Fibroblast of the aortic adventitia (primary cell): ENCODE measurements around the gene ABHD2. TPM values are rescaled to one million over a fixed set of nuclear protein-coding genes. Genes with fewer than 3 reads are reported as not detected.
A peak's percentile ranks its signal among the peaks of the same experiment; 100 is the strongest.
"Not testable (repeated sequence)": the region's sequence is repeated elsewhere in the genome, so short reads cannot be mapped to it uniquely, and the experiment has no call there.

ENCODE experiments used
- DNase-seq: peaks from one replicate; pipeline ENCODE4 v3.0.0-alpha.2; 2010; ENCODE audit warnings: low read depth
- H3K4me3 ChIP-seq: 2 replicates; pipeline ENCODE4 v1.5.1; 2011; ENCODE audit warnings: low read depth, mild to moderate bottlenecking, control low read depth, low read length, moderate library complexity
- CTCF ChIP-seq: IDR thresholded peaks from 2 replicates; pipeline ENCODE4 v1.5.1; 2011; ENCODE audit warnings: mild to moderate bottlenecking, low read length, control low read depth, inconsistent platforms; ENCODE audit not compliant: insufficient read depth
- total RNA-seq: library from RNA; depleted of rRNA; stranded (reverse); fragments of >200 nt; gene quantifications from 2 replicates; pipeline ENCODE4 v1.2.3, GENCODE V29; 2012; ENCODE audit warnings: low replicate concordance

ABHD2 gene
- total RNA-seq, 1 donor, result 100 TPM

GRCh38 chr15:89221543-89221942, 133.3 kb downstream of the ABHD2 start, which contains the start of gene RLBP1:
Gene RLBP1, minus strand, starts transcription at chr15:89221579. Its CDS starts 2,604 bp downstream, at chr15:89218975.
- DNase-seq, result no peak
- H3K4me3 ChIP-seq, result no peak within 1 kb of the TSS
- TF ChIP-seq CTCF, result no peak

- TF ChIP-seq CTCF, result no peak
- DNase-seq, result no peak
- H3K4me3 ChIP-seq, result no peak overlapping the region
Measured at GRCh38 chr15:89225588-89225987, 137.3 kb downstream of the ABHD2 start.

GRCh38 chr15:89226359-89227221, 138.3 kb downstream of the ABHD2 start:
- DNase-seq, result no peak
- TF ChIP-seq CTCF, result no peak
- no peak overlapping the region for H3K4me3 ChIP-seq

- no peak overlapping the region for H3K4me3 ChIP-seq
- no peak for TF ChIP-seq CTCF
- no peak for DNase-seq
Measured at GRCh38 chr15:89227425-89227824, 139.2 kb downstream of the ABHD2 start.

- DNase-seq, result no peak
- TF ChIP-seq CTCF, result peak; percentile 40
- H3K4me3 ChIP-seq, result no peak overlapping the region
Measured at GRCh38 chr15:89230277-89230676, 142.0 kb downstream of the ABHD2 start.

GRCh38 chr15:89231832-89232231, 143.6 kb downstream of the ABHD2 start:
- no peak overlapping the region for H3K4me3 ChIP-seq
- no peak for TF ChIP-seq CTCF
- DNase-seq, result no peak

DNA sequence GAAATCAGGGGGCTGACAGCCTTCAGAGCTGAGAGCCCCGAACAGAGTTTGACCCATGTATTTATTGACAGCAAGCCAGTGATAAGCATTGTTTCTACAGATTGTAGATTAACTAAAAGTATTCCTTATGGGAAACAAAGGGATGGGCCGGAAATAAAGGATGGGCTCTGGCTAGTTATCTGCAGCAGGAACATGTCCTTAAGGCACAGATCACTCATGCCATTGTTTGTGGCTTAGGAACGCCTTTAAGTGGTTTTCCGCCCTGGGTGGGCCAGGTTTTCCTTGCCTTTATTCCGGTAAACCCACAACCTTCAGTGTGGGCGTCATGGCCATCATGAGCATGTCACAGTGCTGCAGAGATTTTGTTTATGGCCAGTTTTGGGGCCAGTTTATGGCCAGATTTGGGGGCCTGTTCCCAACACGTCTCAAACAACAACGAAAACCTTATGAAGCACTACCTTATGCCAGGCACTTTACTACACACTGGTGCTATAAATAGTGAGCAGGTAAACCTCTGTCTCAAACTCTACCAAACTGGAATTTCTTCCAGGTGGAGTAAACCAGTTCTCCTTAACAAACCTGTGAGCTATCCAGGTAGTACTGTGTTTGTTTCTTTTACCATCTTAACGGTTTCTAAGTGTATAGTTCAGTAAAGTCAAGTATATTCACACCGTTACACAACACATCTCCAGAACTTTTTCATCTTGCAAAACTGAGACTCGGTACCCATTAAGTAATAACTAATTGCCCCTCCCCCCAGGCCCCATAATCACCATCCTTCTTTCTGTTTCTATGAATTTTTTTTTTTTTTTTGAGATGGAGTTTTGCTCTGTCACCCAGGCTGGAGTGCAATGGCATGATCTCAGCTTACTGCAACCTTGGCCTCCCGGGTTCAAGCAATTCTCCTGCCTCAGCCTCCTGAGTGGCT, 151.9 kb downstream of the ABHD2 start:
- DNase-seq, H3K4me3 ChIP-seq: not testable (repeated sequence)
